Gastroesophageal sphincter (tissue), 3 donors: Measurements from ENCODE around the gene ZNF266.

Experiments used
- EP300 ChIP-seq: sonication (generic); formaldehyde crosslinking; IDR thresholded peaks from one replicate; pipeline ENCODE4 v1.6.1; 2017; ENCODE audit warnings: antibody characterized with exemption, mild to moderate bottlenecking
- POLR2A ChIP-seq, 2 donors: fragments of 450-650 bp; IDR thresholded peaks; one replicate each; pipeline ENCODE4 v1.6.1; 2017; ENCODE audit warnings: antibody characterized with exemption in 2 of 2, mild to moderate bottlenecking in 2 of 2, moderate library complexity in 1 of 2
- POLR2AphosphoS5 ChIP-seq: sonication (generic); formaldehyde crosslinking; IDR thresholded peaks from one replicate; pipeline ENCODE4 v1.6.1; 2017; ENCODE audit warnings: antibody characterized with exemption
- TF ChIP-seq, protein P1 (sequence below), 4 experiments: fragments of 200-600 bp in 2 of 4; fragments of 450-650 bp in 2 of 4; sonication (generic) in 1 of 4; IDR thresholded peaks; one replicate each; pipeline ENCODE4 v1.5.1; 2017 to 2019; ENCODE audit warnings: antibody characterized with exemption in 4 of 4, mild to moderate bottlenecking in 2 of 4, moderate library complexity in 2 of 4

DNA sequence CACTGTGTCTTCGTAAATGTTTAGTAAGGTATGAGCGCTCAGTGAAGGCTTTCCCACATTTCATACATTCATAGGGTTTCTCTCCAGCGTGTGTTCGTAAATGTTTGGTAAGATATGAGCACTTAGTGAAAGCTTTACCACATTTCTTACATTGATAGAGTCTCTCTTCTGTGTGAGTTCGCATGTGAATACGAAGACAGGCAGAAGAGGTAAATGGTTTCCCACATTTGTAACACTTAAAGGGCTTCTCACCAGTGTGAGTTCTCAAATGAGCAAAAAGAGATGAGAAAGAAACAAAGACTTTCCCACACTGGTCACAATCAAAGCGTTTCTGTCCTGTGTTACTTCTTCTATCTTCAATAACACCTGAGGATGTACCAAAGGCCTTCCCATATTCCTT is 31.8 kb upstream of the ZNF266 start:
- TF ChIP-seq POLR2A (IDR thresholded peaks at IDR 0.05): no peak
- TF ChIP-seq, protein P1, sequence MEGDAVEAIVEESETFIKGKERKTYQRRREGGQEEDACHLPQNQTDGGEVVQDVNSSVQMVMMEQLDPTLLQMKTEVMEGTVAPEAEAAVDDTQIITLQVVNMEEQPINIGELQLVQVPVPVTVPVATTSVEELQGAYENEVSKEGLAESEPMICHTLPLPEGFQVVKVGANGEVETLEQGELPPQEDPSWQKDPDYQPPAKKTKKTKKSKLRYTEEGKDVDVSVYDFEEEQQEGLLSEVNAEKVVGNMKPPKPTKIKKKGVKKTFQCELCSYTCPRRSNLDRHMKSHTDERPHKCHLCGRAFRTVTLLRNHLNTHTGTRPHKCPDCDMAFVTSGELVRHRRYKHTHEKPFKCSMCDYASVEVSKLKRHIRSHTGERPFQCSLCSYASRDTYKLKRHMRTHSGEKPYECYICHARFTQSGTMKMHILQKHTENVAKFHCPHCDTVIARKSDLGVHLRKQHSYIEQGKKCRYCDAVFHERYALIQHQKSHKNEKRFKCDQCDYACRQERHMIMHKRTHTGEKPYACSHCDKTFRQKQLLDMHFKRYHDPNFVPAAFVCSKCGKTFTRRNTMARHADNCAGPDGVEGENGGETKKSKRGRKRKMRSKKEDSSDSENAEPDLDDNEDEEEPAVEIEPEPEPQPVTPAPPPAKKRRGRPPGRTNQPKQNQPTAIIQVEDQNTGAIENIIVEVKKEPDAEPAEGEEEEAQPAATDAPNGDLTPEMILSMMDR (IDR thresholded peaks at IDR 0.05): no peak
- TF ChIP-seq EP300: no peak
- no peak for TF ChIP-seq POLR2AphosphoS5
